Breast epithelium (tissue), 3 donors: Measurements from ENCODE around the gene CSMD2.

Experiments
- POLR2A ChIP-seq: fragments of 450-650 bp; IDR thresholded peaks from one replicate; pipeline ENCODE4 v1.6.1; 2016; ENCODE audit warnings: antibody characterized with exemption, mild to moderate bottlenecking, moderate library complexity
- POLR2AphosphoS5 ChIP-seq, 3 donors: sonication (generic); formaldehyde crosslinking; IDR thresholded peaks; one replicate each; pipeline ENCODE4 v1.6.1; 2017; ENCODE audit warnings: antibody characterized with exemption in 3 of 3
- TF ChIP-seq, protein P1 (sequence below), 3 donors: fragments of 450-650 bp; IDR thresholded peaks; one replicate each; pipeline ENCODE4 v1.5.1; 2016 to 2017; ENCODE audit warnings: antibody characterized with exemption in 3 of 3, mild to moderate bottlenecking in 3 of 3, moderate library complexity in 3 of 3

DNA sequence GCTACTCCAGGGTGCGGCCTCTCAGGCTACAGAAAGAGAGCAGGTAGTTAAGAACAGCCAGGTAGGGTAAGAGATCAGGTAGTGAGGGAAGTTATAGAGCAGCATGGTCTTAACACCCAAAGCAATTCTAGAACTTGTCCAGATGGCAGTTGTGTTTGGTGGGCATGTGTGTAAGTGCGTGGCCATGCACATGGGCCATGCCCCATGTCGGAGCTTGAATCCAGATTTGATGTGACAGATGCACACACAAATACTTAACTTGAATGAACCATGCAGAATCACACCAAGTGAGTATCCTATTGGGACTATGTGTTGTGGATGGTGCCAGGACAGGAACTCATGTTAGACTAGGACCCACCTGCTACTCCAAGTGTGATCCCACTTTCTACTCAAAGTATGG is 446.8 kb downstream of the CSMD2 start:
- TF ChIP-seq, protein P1, sequence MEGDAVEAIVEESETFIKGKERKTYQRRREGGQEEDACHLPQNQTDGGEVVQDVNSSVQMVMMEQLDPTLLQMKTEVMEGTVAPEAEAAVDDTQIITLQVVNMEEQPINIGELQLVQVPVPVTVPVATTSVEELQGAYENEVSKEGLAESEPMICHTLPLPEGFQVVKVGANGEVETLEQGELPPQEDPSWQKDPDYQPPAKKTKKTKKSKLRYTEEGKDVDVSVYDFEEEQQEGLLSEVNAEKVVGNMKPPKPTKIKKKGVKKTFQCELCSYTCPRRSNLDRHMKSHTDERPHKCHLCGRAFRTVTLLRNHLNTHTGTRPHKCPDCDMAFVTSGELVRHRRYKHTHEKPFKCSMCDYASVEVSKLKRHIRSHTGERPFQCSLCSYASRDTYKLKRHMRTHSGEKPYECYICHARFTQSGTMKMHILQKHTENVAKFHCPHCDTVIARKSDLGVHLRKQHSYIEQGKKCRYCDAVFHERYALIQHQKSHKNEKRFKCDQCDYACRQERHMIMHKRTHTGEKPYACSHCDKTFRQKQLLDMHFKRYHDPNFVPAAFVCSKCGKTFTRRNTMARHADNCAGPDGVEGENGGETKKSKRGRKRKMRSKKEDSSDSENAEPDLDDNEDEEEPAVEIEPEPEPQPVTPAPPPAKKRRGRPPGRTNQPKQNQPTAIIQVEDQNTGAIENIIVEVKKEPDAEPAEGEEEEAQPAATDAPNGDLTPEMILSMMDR (IDR thresholded peaks at IDR 0.05), result no peak
- TF ChIP-seq POLR2AphosphoS5 (IDR thresholded peaks at IDR 0.05) (no peak), POLR2A (no peak)
